ENCODE results near the gene FARP1.

GRCh38 chr13:98479496-98480003 lies 336.7 kb downstream of the FARP1 start:
- no peak for TF ChIP-seq TCF12 (IDR thresholded peaks at IDR 0.05)
- no peak for TF ChIP-seq EZH2phosphoT487 (IDR thresholded peaks at IDR 0.05; ENCODE audit: borderline replicate concordance, low read depth)
- TF ChIP-seq GATA2 (CRISPR knock-in tag; IDR thresholded peaks at IDR 0.05), result no peak
- TF ChIP-seq SMC3 (IDR thresholded peaks at IDR 0.05; ENCODE audit: low read depth, low read length), result no peak
- no peak for TF ChIP-seq REST (IDR thresholded peaks at IDR 0.05; ENCODE audit: low read depth, low read length)
- TF ChIP-seq CTCF (IDR thresholded peaks at IDR 0.05), result no peak
- TF ChIP-seq YY1 (IDR thresholded peaks at IDR 0.05; ENCODE audit: low read depth), result no peak
- TF ChIP-seq POLR2AphosphoS5 (IDR thresholded peaks at IDR 0.05; ENCODE audit: low read depth, low read length), result no peak
